Right lobe of liver (tissue), 6 donors: ENCODE data around the gene FAM47B. TPM values are rescaled to one million over a fixed set of nuclear protein-coding genes. Genes with fewer than 3 reads are reported as not detected.

Source experiments
- ATAC-seq, 4 donors: fragments of 200-7000 bp; cut with Tn5 transposase; one replicate each; pipeline ENCODE4 v1.9.1; 2020; ENCODE audit warnings: mild to moderate bottlenecking in 4 of 4, moderate library complexity in 4 of 4
- DNase-seq, 3 donors: peaks; one replicate each; pipeline ENCODE4 v3.0.0-alpha.2; 2020
- H3K27ac ChIP-seq, 3 donors: fragments of 200-600 bp; one replicate each; pipeline ENCODE4 v1.8.0; 2022
- H3K27me3 ChIP-seq, 2 donors: fragments of 200-600 bp; one replicate each; pipeline ENCODE4 v1.8.0; 2022
- H3K36me3 ChIP-seq, 4 donors: fragments of 200-600 bp; sonication (generic) in 1 of 4; one replicate each; pipeline versions ENCODE4 v1.5.1 to v1.8.0; 2017 to 2022; ENCODE audit warnings: control low read depth in 1 of 4
- H3K4me1 ChIP-seq, 4 donors: fragments of 200-600 bp; sonication (generic) in 1 of 4; one replicate each; pipeline versions ENCODE4 v1.5.1 to v1.8.0; 2017 to 2022; ENCODE audit warnings: control low read depth in 1 of 4
- H3K4me3 ChIP-seq, 3 donors: fragments of 200-600 bp; one replicate each; pipeline ENCODE4 v1.8.0; 2022
- H3K9me3 ChIP-seq, 4 donors: fragments of 200-600 bp; sonication (generic) in 1 of 4; one replicate each; pipeline versions ENCODE4 v1.5.1 to v1.8.0; 2017 to 2022; ENCODE audit warnings: control low read depth in 1 of 4
- CTCF ChIP-seq, 4 donors: fragments of 200-600 bp in 3 of 4; fragments of 450-650 bp in 1 of 4; IDR thresholded peaks; one replicate each; pipeline versions ENCODE4 v1.5.1 to v1.8.0; 2016 to 2022; ENCODE audit warnings: antibody characterized with exemption in 4 of 4, mild to moderate bottlenecking in 2 of 4
- POLR2A ChIP-seq: fragments of 450-650 bp; IDR thresholded peaks from one replicate; pipeline ENCODE4 v1.6.1; 2017; ENCODE audit warnings: antibody characterized with exemption, mild to moderate bottlenecking
- WGBS: methylation state at CpG from one replicate; pipeline ENCODE4 v1.1.6; 2018; ENCODE audit warnings: low coverage, low lambda C conversion rate; ENCODE audit not compliant: insufficient coverage; ENCODE audit errors: missing lambda C conversion rate; 5-methylcytosine and 5-hydroxymethylcytosine counted together
- intact Hi-C, 2 donors: fragments of 100-400 bp; cut with DNase I; formaldehyde crosslinking; loops; one replicate each; pipeline versions ENCODE4 v1.11.2 to v1.14.1; 2022
- total RNA-seq, 6 experiments: library from RNA; depleted of rRNA in 2 of 6; stranded (reverse); fragments of >200 nt in 2 of 6; fragmentation: NEBNext Ultra II Directional in 3 of 6; extraction: Animal tissue kit (Norgen Biotek cat#: 25700) in 3 of 6; gene quantifications; one replicate each; pipeline versions ENCODE4 v1.1.0 to v1.2.4, GENCODE V29; 2016 to 2023
- donor health status: DM: no; HTN: yes; CAD: no.
- donor health status: DM: no; HTN: no; CAD: no.
- donor health status: DM: no; HTN: no; CAD: no.
- donor health status: DM: no; HTN: yes; CAD: no.
- donor health status: DM: no; HTN: yes; CAD: no.

The FAM47B gene
- total RNA-seq, 6 experiments from 2014 or later, result not detected

GRCh38 chrX:34972206-34972605, 29.6 kb downstream of the FAM47B start:
- Histone ChIP-seq H3K27me3 (no peaks in the 10 kb centered on the region), H3K4me3 (no peak overlapping the region), H3K9me3 (no peaks in the 10 kb centered on the region), H3K27ac (no peak overlapping the region), H3K36me3 (no peaks in the 10 kb centered on the region), H3K4me1 (no peaks in the 10 kb centered on the region)
- no peak for ATAC-seq
- no peak for DNase-seq
- WGBS, result 49% methylated on average over 3 of the region's 3 CpGs
- intact Hi-C loops, result no loop called here
- TF ChIP-seq POLR2A, result no peak

- intact Hi-C loops, result no loop called here
Observed at GRCh38 chrX:34978171-34978570, 35.6 kb downstream of the FAM47B start.

GRCh38 chrX:34987646-34988045, 45.0 kb downstream of the FAM47B start:
- H3K4me3 ChIP-seq, result no peak overlapping the region
- H3K27ac ChIP-seq, result no peak overlapping the region
- no peaks in the 10 kb centered on the region for H3K27me3 ChIP-seq
- WGBS, result 78% methylated on average over 1 of the region's 1 CpG
- H3K36me3 ChIP-seq, result no peaks in the 10 kb centered on the region
- intact Hi-C loops, result no loop called here
- DNase-seq (no peak), ATAC-seq (no peak)
- TF ChIP-seq CTCF (IDR thresholded peaks at IDR 0.05), result no peak
- H3K4me1 ChIP-seq, result no peaks in the 10 kb centered on the region
- H3K9me3 ChIP-seq, result no peaks in the 10 kb centered on the region

More at GRCh38 chrX:34978171-34978570, 35.6 kb downstream of the FAM47B start:
- H3K4me3 ChIP-seq, result no peak overlapping the region
- H3K4me1 ChIP-seq, result no peaks in the 10 kb centered on the region
- H3K27ac ChIP-seq, result no peak overlapping the region
- no peaks in the 10 kb centered on the region for H3K36me3 ChIP-seq
- no peaks in the 10 kb centered on the region for H3K27me3 ChIP-seq
- ATAC-seq, result peak in 1 of 4 donors; percentile 19
- peak in 1 of 3 donors; percentile 31 for DNase-seq
- H3K9me3 ChIP-seq, result no peaks in the 10 kb centered on the region
- 57% methylated on average over 1 of the region's 3 CpGs for WGBS
- TF ChIP-seq CTCF (IDR thresholded peaks at IDR 0.05) (no peak), POLR2A (no peak)
